Activated CD8-positive, alpha-beta memory T cell treated with anti-CD3 and anti-CD28 coated beads for 24 hours (primary cell): ENCODE measurements around the gene CRYBG1.

Experiments
- DNase-seq: peaks from one replicate; pipeline ENCODE4 v3.0.0-alpha.2; 2020

The CRYBG1 gene

DNA sequence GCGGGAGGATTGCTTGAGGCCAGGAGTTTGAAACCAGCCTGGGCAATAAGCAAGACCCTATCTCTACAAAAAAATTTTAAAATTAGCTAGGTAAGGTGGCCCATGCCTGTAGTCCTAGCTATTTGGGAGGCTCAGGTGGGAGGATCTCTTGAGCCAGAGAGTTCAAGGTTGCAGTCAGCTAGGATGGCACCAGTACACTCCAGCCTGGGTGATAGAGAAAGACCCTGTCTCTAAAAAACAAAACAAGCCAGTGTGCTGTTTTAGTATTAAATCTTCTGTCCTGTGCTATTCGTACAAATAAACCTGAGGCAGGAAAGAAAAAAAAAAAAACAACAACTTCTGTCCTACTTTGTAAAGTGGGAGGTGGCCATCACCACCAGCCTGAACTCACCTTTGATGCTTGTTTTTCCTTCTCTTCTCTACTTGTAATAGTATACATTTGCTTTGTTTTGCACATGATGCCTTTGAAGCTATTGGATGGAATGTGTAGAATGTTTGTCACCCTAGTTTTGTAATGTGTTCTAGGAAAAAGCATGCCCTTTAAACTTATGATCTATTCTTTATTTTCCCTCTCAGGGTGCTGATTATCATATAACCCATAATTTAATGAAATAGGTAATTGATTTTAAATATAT lies 102.5 kb downstream of the CRYBG1 start:
- no peak for DNase-seq

DNA sequence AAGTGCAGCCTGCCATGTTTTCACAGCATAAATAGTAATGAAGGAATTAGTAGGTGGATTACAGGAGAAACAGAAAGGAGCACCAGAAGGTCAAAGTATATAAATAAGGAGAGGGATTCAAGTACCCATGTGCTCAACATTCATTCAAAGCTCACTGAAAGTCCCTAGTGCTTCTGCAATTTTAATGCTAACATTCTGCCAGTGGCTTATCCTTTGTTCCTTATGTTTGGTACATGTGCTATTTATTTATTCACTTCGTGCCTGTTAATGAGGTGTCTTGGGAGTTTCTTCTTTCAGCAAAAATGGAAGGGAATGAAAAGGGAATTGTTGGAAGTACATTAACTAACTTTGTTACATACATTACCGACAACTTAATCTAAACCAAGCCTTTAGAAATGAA lies 105.7 kb downstream of the CRYBG1 start:
- no peak for DNase-seq

DNA sequence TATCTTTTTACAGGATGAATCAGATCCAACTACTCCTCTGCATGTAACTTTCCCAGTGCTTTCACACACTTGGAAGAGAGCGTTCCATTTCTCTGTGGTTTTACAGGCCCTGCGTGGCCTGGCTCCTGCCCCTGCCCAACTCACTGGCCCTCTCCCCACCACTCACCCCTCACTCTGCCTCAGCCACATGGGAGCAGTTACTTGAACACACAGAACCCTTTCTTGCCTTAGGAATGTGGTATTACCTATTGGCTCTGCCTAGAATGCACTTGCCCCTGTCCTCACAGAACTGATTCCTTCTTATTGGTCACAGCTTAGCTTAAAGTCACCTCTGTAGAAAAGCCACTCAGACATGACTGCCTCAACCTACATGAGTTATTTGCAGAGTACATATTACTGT lies 108.4 kb downstream of the CRYBG1 start:
- no peak for DNase-seq

DNA sequence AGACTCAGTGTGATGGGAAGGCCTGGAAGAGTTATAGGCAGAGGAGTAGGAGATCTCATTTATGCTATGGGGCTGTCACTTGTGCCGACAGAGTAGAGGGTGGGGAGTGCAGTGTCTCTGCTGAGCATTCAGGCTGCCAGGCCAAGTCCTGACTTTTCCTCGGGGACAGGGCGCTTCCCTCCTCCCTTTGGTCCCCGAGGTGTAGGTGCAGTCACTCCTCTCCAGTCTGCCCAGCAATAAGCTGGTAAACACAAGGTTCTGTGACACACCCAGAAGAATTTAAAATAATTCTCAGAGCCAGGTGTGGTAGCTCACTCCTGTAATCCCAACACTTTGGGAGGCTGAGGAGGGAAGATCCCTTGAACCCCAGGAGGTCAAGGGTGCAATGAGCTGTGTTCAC lies 109.4 kb downstream of the CRYBG1 start:
- no peak for DNase-seq

DNA sequence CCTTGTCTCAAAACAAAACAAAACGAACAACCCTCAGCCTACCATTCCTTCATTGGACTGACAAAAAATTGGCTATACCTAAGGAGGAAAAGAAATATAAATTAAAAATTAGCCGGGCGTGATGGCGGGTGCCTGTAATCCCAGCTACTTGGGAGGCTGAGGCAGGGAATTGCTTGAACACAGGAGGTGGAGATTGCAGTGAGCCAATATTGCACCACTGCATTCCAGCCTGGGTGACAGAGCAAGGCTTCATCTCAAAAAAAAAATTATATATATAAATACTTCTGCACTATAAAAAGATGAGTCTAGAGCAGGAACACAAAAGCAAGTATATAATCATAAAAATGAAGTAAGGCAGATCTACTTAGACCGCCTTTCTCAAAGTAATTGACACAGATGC lies 109.8 kb downstream of the CRYBG1 start:
- no peak for DNase-seq

DNA sequence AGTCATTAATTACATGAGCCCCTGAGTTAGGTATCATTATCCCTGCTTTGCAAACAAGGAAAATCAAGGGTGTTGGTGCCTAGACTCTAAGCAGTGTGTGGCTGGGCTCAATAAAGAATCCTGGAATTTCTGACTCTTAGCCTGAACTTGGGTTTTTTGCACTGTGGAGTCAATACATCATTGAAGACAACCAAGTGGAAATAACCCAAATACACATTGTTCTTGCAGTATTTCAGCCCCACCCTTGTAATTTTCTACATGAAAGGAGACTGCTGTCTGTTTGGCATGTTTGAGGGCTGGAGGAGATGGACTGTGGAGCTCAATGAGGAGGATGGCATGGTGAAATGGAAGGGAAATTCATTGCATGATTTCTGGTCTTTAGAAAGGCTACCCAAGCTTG lies 110.3 kb downstream of the CRYBG1 start:
- no peak for DNase-seq

DNA sequence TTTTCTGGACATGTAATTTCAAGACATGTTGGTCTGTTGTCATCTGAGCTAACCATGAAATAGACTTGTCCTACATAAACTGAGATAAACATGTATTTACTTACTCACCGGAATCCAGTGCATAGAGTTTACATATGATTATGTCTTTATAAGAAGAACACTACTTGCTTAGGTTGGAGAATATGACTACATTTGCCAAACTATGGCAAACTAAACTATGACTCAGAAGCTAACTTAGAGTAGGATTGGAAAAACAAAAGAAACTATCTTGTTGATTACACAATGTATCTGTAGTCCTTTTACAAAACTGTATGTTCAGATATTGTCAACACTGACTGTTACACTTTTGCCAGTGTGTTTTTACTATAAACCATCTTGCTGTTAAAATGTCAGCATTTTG lies 113.3 kb downstream of the CRYBG1 start:
- DNase-seq, result no peak

DNA sequence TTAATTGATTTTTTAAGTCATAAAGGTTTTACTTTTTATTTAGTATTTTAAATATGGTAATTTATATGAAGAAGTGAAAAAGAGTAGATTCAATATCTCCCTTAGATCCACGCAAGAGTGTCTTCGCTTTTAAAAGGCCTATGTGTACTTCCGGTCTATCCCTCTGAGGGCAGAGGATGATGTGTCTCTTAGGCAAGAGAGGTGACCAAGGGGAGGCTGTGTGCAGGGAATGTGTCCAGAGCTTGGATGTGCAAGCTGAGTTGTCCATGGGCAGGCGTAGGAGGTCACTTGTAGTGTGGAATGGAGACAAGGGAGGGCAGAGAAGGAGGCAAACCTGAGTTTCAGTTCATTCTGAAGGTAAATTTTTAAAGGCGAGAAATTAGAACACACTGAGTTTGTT lies 113.9 kb downstream of the CRYBG1 start:
- no peak for DNase-seq

DNA sequence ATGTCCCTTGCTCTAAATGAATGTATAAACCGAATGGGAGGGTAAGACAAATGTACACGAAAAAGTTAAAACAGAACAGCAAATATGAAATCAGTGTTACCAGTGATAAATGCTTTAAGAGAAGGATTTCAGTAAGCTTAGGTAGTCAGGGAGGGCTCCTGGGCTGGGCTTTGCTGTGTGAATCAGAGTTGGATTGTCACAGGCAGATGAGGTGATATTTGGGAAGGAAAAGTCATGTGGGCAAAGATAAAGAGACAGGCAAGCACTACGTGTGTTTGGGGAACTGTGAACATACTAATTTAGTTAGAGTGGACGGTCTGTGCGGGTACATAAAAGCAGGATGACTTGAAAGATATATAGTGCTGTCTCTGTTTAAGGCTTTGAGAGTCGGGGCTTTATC lies 114.8 kb downstream of the CRYBG1 start:
- no peak for DNase-seq

DNA sequence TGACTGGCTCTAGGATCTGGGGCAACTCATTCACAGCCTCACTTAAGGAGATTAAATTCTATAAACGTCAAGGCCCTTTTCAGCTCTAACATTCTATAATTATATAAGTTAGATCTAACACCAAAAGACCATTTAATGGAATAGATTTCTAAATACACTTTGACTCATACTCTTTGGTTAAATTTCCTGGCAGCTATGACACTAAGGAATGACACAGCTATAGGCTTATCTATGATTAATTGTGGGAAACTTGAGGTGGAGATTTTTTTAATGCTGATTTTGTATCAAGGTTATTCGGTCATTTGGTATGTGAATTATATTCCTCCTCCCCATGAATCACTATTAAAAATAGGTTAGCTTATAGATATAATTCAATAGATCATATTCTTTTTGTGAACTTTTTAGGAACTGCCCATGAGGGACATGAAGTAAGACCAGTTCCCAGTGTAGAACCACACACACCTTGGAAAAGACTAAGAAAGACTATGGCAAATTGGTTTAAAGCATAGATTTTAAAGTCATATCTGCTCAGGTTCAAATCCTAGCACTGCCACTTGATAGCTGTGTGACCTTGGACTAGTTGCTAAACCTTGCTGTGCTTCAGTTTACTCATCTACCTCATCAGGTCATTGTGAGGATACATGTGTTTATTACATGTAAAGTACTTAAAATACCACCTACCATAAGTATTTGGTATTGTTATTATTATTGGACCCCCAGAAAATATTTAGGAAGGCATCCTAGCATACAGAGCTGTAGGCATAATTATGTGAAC lies 116.0 kb downstream of the CRYBG1 start:
- DNase-seq, result no peak

DNA sequence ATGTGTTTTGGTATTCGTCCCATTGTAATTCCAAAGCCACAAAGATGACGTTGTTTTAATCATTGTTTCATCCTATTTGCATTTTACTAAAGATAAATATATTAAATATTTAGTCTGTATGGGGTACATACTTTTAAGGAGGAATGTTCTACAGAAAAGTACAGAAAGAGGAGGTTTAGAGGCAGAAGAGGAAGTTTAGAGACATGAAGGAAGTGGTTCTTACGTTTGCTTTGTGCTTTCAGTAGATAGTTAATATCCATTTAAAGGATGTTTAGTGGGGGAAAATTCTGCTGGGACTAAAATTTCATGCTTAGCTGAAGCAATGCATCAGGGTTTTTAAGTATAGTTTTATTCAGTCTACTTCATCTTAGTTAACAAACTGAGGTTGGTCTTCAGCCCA lies 116.6 kb downstream of the CRYBG1 start:
- no peak for DNase-seq

DNA sequence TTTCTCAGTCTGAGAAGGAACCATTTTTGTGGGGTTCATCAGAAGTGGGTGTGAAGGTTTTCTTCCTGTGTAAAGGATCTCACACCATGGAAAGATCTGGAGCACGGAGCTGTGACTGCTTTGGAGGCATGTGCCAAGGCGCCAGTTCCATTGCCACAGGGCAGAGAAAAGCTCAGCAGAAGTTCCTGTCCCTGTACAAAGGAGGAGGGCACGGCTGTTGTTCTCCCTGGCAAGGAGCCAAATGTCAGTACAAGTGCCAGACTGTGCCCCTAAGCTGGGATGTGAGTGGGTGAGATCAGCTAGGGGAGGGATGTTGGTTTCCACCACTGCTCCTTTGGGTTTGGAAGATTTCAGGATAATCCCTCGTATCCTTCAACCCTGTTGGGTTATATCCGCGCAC lies 117.3 kb downstream of the CRYBG1 start:
- no peak for DNase-seq

DNA sequence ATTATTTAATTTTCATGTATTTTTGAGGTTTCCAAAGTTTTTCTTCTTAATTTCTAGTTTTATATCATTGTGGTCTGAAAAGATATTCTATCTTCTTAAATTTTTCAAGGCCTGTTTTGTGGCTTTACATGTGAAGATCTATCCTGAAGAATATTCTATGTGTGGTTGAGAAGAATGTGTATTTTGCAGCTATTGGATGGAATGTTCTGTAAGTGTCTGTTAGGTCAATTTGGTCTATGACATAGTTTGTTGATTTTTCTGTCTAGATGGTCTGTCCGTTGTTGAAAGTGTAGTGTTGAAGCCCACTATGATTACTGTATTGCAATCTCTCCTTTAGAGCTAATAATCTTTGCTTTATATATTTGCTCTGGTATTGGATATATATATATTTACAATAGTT lies 125.7 kb downstream of the CRYBG1 start:
- DNase-seq, result no peak

DNA sequence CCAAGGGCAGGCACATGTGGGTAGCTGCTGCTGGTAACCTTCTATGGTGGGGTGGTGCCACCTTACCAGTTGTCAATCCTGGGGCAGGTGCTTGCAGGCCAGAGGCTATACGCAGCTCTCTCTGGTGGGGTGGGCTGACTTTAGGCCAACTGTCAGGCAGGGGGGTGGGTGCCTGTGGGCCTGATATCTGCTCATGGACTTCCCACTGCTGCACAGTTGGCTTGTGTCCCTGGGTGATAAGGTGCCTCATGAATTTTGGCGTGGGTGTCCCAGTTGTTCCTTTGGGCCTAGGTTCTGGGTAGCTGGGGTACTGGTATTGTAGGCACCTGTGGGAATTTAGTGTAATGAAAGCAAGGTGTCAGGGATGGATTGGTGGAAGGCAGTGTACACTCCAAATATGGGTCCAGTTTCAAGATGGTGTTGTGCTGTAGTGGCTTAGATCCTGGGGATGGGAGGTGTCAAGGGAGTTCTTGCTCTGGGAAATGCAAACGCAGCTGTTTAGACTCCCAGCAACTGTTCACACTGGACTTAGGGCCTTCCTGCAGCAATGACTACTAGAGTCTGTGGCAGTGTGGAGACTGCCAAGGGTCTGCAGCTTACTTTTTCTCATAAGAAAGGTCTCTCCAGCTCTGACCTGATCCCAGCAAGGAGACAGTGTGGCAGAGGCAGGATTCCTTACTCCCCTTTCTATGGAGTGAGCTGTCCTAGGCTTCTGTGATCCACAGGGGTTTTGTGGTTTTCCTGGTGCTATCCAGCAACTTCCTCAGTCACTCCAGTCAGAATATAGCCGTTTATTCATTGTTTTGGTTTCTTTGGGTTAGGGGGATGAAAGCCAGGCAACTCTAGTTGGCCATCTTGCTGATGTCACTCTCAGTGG lies 128.2 kb downstream of the CRYBG1 start:
- DNase-seq, result no peak

DNA sequence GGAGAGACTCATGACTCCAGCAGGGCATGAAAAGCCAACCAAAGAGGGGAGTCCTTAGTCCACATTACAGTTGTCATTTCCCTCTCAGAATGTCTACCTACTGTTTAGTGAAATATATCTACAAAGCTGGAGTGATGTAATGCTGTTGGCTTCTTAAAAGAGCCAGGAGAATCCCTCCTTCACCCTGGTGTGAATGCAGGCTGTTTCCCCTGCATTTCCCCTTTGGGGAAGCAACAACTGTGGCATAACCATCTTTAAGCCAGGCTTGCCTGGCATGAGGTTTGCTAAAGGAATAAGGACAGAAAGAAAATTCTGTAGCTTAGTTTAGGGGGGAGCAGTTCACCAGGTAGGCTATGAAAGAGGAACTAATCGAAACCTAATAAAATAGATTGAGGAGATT lies 129.5 kb downstream of the CRYBG1 start:
- DNase-seq, result no peak

DNA sequence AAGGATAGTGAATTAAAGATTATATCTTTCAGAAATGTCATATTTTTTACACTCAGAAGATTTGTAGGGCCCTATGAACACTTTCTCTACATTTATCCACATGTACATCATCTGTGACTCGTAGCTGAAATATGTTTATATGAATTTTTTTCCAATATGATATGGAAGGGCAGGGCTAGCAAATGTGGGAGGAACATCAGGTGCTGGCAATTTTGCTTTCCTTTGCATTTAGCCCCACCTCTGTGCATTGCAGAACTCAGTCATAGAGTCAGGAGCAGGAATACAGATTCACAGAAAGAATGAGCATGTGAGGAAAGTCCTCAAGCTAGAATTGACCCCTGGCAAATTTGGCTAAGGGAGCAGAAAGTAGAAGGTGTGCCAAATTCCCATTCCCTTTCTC lies 129.9 kb downstream of the CRYBG1 start:
- DNase-seq, result no peak

DNA sequence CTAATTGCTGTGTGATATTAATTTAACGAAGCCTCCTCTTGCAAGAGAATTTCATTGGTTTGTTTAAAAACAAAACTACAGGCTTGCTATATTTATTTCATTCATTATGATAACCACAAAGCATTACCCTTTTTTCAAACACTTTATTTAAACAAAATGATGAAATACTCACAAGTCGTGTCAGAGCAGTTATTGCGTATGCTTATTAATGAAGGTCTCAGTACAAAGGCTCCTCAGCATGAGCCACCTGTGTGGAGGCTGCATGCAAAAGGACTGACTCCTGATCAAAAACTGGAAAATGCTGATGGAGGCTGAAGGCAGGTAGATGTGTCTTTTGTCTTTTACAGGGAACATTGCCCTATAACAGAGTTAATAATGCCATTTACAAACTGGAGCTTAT lies 130.5 kb downstream of the CRYBG1 start:
- no peak for DNase-seq

DNA sequence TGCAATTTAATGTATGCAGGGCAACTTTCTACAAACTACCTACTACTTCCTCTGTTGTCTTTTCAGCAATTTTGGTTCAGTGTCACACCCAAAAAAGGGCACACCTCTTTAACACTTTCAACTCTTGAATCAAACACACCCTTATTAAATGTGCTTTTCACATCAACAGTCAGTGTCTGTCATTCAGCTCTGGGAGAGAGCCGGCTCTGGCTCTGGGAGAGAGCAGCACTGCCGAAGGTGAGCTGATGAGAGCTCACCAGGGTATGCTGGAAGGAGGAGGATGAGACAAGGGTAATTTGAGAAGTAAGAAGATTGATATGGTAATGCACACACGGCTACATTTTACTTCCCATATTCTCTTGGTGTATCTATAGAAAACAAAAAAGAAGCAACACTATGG lies 134.5 kb downstream of the CRYBG1 start:
- no peak for DNase-seq

DNA sequence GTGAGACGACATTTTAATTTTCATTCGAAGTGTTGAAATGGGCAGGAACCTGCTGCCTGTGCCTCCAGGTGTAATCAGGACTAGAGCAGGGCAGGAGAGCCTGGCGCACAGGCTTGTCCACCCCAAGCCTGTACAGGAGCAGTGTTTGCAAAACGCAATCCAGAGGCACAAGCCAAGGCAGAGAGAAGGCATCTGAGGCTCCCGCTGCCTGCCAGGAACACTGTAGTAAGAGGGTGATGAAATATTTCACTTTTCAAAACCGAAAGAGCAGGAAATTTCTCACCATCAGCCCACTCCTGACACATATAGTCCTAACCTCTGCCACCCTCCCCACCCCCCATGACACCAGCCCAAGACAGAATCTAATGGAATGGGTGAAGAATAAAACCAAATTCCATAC lies 136.3 kb downstream of the CRYBG1 start:
- DNase-seq, result no peak

DNA sequence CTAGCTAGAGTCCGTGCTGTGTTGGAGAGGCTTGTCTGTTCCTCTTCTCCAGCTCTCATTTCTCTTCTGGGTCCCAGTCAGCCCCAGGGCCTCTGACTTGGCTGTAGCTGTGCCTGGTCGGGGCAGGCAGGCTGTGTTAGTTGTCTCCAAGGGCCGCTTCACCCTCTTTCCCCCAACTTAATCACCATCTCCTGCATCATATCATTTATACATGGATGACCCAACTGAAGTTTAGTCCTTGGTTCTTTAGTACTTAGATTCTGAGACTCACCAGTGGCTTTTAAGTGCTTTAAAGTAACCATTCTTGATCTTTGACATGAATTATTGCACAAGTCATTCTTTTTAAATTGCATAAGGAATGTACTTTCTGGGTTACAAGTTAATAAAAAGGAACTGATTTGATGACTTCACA lies 141.4 kb downstream of the CRYBG1 start:
- no peak for DNase-seq

DNA sequence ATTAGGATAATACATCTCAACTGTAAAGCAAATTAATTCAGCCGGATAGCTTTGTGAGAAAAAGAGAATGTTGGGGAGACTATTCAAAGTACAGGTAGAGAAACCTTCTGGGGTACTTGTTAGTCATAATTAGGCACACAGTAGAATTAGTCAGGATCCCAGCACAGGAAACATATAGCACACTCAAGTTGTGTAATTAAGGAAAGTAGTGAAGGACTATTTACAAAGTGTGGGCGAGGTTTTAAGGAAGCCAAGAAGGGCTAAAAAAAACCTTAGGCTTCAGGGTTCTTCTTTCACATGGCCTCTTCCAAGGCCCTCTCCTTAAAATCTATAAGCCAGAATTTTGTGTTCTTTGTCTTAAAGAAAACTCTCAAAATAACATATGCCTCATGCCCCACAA lies 142.0 kb downstream of the CRYBG1 start:
- DNase-seq, result no peak

DNA sequence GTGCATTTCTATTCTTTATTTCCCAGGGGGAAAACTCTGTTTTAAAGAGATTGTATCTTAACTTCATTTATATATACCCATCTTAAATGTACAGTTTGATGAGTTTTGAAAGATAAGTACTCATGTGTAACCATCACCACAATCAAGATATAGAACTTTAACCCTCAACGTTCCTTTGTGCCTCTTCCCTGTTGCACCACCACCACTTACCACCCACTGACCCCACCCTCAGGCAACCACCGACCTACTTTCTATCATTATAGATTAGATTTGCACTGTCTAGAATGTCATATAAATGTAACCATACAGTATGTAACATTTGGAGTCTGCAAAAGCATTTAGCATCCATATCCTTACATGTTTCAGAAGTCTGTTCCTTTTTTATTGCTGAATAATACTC lies 147.8 kb downstream of the CRYBG1 start:
- no peak for DNase-seq

DNA sequence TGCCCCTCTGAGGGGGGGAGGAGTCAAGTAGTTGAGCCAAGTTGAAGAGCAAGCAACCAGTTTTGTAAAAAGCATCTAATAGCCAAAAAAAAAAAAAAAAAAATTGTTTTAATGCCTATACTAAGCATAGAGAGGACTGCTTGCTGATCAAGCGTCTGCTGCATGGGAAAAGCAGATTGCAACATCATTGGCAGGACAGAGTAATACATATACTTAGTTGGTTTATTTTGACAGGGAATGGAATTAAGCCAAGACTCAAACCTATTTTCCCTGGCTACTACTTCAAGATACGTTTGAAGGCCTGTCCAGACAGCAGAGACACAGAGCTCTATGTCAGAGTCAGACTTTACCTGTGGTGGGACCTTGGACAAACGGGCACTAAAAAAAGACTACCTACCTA lies 148.3 kb downstream of the CRYBG1 start:
- DNase-seq, result no peak
